ENCODE data around the gene SMAD9.

DNA sequence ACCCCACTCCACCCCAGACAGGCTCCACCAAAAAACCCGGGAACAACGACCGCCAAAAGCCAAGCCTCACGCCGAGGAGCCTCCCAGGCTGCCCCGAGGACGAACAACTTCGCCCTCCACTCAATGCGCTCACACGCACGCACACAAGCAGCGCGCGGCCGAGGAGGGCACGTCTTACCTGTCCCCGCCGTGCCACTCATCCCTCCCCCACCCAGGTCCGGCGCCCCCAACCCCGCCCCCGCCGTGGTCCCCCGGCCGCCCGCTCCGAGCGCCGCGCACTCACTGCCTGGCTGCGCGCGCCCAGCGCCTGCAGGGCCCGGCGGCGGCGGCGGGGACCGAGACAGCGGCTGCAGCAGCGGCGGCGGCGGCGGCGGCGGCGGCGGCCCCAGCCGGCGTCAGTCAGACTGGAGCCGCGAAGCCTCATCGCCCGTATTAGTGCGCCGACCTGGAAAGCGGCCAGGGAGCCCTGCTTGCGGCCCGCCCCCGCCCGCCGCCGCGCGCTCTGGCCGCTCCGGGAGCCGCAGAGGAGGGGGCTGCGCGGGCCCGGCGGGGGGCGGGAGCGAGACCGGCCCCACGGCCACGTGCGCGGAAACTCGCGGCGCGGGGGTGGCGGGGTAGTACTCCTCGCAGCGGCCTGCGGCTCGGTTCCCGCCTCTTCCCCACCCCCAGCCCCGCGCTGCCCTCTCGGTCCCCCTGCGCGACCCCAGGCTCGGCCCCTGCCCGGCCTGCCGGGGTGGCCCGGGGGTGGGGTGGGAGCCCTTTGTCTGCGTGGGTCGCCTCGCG is at the start of gene SMAD9:
- TF ChIP-seq EZH2 (IDR thresholded peaks at IDR 0.05; ENCODE audit: insufficient read depth, poor library complexity, severe bottlenecking) (no peak), EZH2phosphoT487 (IDR thresholded peaks at IDR 0.05; ENCODE audit: insufficient read depth, low read depth) (no peak)

Measured in GM23248 (cell line).